HepG2 (cell line): ENCODE data around the gene FAAP100. TPM values are rescaled to one million over a fixed set of nuclear protein-coding genes. Genes with fewer than 3 reads are reported as not detected.

Source experiments
- ATAC-seq: fragments of 200-7000 bp; cut with Tn5 transposase; 3 replicates; pipeline ENCODE4 v1.9.1; 2020; ENCODE audit warnings: mild to moderate bottlenecking, moderate library complexity
- BruUV-seq: library from RNA; stranded (reverse); fragments of 400-500 nt; replicated peaks from 2 replicates; lab custom pipeline; 2021; lab: Mats Ljungman, UMichigan
- CTCF ChIA-PET: fragments of 300-600 bp; formaldehyde crosslinking; extraction: SDS; loops from one replicate; lab custom pipeline; 2021; ENCODE audit warnings: low total read pairs, inconsistent platforms, low intra/inter-chr PET ratio; lab: Yijun Ruan, JAX
- POLR2A ChIA-PET: fragments of 350-600 bp; sonication (Branson Sonifier 250); formaldehyde crosslinking; loops from one replicate; lab custom pipeline; 2020; ENCODE audit warnings: antibody characterized with exemption, inconsistent platforms; lab: Yijun Ruan, JAX
- DNase-seq: peaks from one replicate; pipeline ENCODE4 v3.0.0-alpha.2; 2015; ENCODE audit warnings: low spot score
- FAIRE-seq: peaks from 3 replicates; lab custom pipeline; 2011; peaks lifted over from hg19 to GRCh38; lab: Jason Lieb, UNC
- H2AFZ ChIP-seq: one replicate; pipeline ENCODE4 v1.6.1; 2011; ENCODE audit warnings: low read length, inconsistent platforms
- H3K27ac ChIP-seq: fragments of 300-600 bp; 3 replicates; pipeline ENCODE4 v1.8.0; 2011; ENCODE audit warnings: mixed run types, mild to moderate bottlenecking, mixed read lengths, low read length, inconsistent platforms; ENCODE audit not compliant: insufficient read depth; ENCODE audit errors: extremely low read length
- H3K27me3 ChIP-seq, 2 experiments: fragments of 200-600 bp in 1 of 2; 2 replicates in 1 of 2; 3 replicates in 1 of 2; pipeline versions ENCODE4 v1.6.0 to v1.8.0; 2011; ENCODE audit warnings: low read length in 2 of 2, mild to moderate bottlenecking in 2 of 2, moderate library complexity in 2 of 2, inconsistent platforms in 1 of 2; ENCODE audit not compliant: insufficient read depth in 2 of 2, control insufficient read depth in 1 of 2
- H3K36me3 ChIP-seq, 2 experiments: fragments of 200-600 bp in 1 of 2; replicated peaks in 1 of 2; 2 replicates in 1 of 2; 3 replicates in 1 of 2; pipeline versions ENCODE4 v1.5.1 to v1.8.0; 2011; ENCODE audit warnings: low read length in 2 of 2, inconsistent platforms in 1 of 2; ENCODE audit not compliant: insufficient read depth in 2 of 2, control insufficient read depth in 1 of 2
- H3K4me1 ChIP-seq: 2 replicates; pipeline ENCODE4 v1.5.1; 2012; ENCODE audit warnings: low read length, inconsistent platforms; ENCODE audit not compliant: insufficient read depth
- H3K4me2 ChIP-seq: 2 replicates; pipeline ENCODE4 v1.6.0; 2011; ENCODE audit warnings: low read depth, low read length, inconsistent platforms
- H3K4me3 ChIP-seq, 3 experiments: fragments of 200-600 bp in 1 of 3; sonication (generic), shearing (Covaris generic) in 1 of 3; replicated peaks in 1 of 3; 2 replicates each; pipeline ENCODE4 v1.5.1; 2011 to 2016; ENCODE audit warnings: low read length in 3 of 3, inconsistent platforms in 2 of 3, low read depth in 2 of 3, mild to moderate bottlenecking in 2 of 3, control low read depth in 1 of 3, mixed read lengths in 1 of 3; ENCODE audit not compliant: insufficient read depth in 1 of 3
- H3K79me2 ChIP-seq: one replicate; pipeline ENCODE4 v1.6.1; 2011; ENCODE audit warnings: low read length, inconsistent platforms; ENCODE audit not compliant: insufficient read depth
- H3K9ac ChIP-seq: 2 replicates; pipeline ENCODE4 v1.6.0; 2011; ENCODE audit warnings: mild to moderate bottlenecking, low read depth, low read length, inconsistent platforms; ENCODE audit not compliant: insufficient read depth
- H3K9me3 ChIP-seq: 2 replicates; pipeline ENCODE4 v1.5.1; 2012; ENCODE audit warnings: mild to moderate bottlenecking, low read length
- H4K20me1 ChIP-seq: 2 replicates; pipeline ENCODE4 v1.6.0; 2011; ENCODE audit warnings: inconsistent platforms, mild to moderate bottlenecking, low read length, moderate library complexity; ENCODE audit not compliant: insufficient read depth
- ATF7-NPFF ChIP-seq: sonication (generic); formaldehyde crosslinking; IDR thresholded peaks from 2 replicates; pipeline ENCODE4 v1.8.1; 2023; ENCODE audit warnings: mild to moderate bottlenecking, low read depth, missing genetic modification reagents, moderate library complexity
- HOXA9 ChIP-seq: sonication (generic); formaldehyde crosslinking; IDR thresholded peaks from 2 replicates; pipeline ENCODE4 v1.8.1; 2022; ENCODE audit warnings: missing genetic modification reagents, mild to moderate bottlenecking, moderate library complexity, borderline replicate concordance
- JARID2 ChIP-seq: sonication (generic); formaldehyde crosslinking; IDR thresholded peaks from 2 replicates; pipeline ENCODE4 v1.8.1; 2023; ENCODE audit warnings: missing genetic modification reagents, inconsistent platforms; ENCODE audit not compliant: insufficient replicate concordance
- MAX ChIP-seq: IDR thresholded peaks from 2 replicates; pipeline ENCODE4 v1.6.1; 2012; ENCODE audit warnings: inconsistent platforms
- POLR2G ChIP-seq: fragments of 200-400 bp; formaldehyde crosslinking; IDR thresholded peaks from 2 replicates; pipeline ENCODE4 v1.6.1; 2018; ENCODE audit warnings: mild to moderate bottlenecking, low read depth, low read length, moderate library complexity
- SETDB1 ChIP-seq: sonication (generic); formaldehyde crosslinking; IDR thresholded peaks from 2 replicates; pipeline ENCODE4 v1.5.1; 2020; ENCODE audit warnings: missing genetic modification reagents, mild to moderate bottlenecking, borderline replicate concordance
- TBP ChIP-seq: sonication (generic); formaldehyde crosslinking; IDR thresholded peaks from 2 replicates; pipeline ENCODE4 v1.5.0; 2020; ENCODE audit warnings: missing genetic modification reagents
- TMF1 ChIP-seq: sonication (generic); formaldehyde crosslinking; IDR thresholded peaks from 2 replicates; pipeline ENCODE4 v1.8.1; 2022; ENCODE audit warnings: low read depth, missing genetic modification reagents
- TSC22D2 ChIP-seq: sonication (generic); formaldehyde crosslinking; IDR thresholded peaks from 2 replicates; pipeline ENCODE4 v1.5.1; 2020; ENCODE audit warnings: missing genetic modification reagents, mild to moderate bottlenecking, borderline replicate concordance
- ZBTB44 ChIP-seq: sonication (generic); formaldehyde crosslinking; IDR thresholded peaks from 2 replicates; pipeline ENCODE4 v1.4.0; 2020; ENCODE audit warnings: missing genetic modification reagents
- ZNF253 ChIP-seq: sonication (generic); formaldehyde crosslinking; IDR thresholded peaks from 2 replicates; pipeline ENCODE4 v1.8.0; 2022; ENCODE audit warnings: mild to moderate bottlenecking, missing genetic modification reagents, borderline replicate concordance
- ZSCAN25 ChIP-seq: sonication (generic); formaldehyde crosslinking; IDR thresholded peaks from 2 replicates; pipeline ENCODE4 v1.8.0; 2022; ENCODE audit warnings: mild to moderate bottlenecking, missing genetic modification reagents
- WGBS: methylation state at CpG from one replicate; pipeline ENCODE4 v1.1.6; 2017; ENCODE audit warnings: low lambda C conversion rate; 5-methylcytosine and 5-hydroxymethylcytosine counted together
- in situ Hi-C: cut with HindIII; loops from 2 replicates; pipeline ENCODE4 v1.10.0; 2017; ENCODE audit warnings: low pct_unique_long_range_greater_than_20kb; ENCODE audit not compliant: extremely low pct_ligation_motif_present
- intact Hi-C: fragments of 100-400 bp; cut with micrococcal nuclease; formaldehyde crosslinking; loops from one replicate; pipeline ENCODE4 v1.10.0; 2022; ENCODE audit not compliant: unreplicated experiment
- polyA plus RNA-seq, 8 experiments: library from polyadenylated mRNA; depleted of rRNA in 3 of 8; stranded (reverse) in 7 of 8; unstranded in 1 of 8; fragments of >200 nt; fragmentation: Illumina TruSeq in 4 of 8; extraction: Trizol in 4 of 8; gene quantifications; 2 replicates each; pipeline versions ENCODE4 v1.2.1 to v1.2.3, GENCODE V29; 2011 to 2016; ENCODE audit warnings: low read depth in 4 of 8, missing spikeins in 1 of 8, mixed read lengths in 1 of 8; ENCODE audit not compliant: insufficient read depth in 1 of 8
- total RNA-seq, 5 experiments: library from RNA; depleted of rRNA; stranded (reverse); fragments of >200 nt; fragmentation: Illumina TruSeq; extraction: Trizol; gene quantifications; 2 replicates each; pipeline ENCODE4 v1.2.3, GENCODE V29; 2016; ENCODE audit warnings: low read depth in 1 of 5
- TF ChIP-seq, protein P1 (sequence below): sonication (generic); formaldehyde crosslinking; IDR thresholded peaks from 2 replicates; pipeline ENCODE4 v1.5.0; 2020; ENCODE audit warnings: mild to moderate bottlenecking, missing genetic modification reagents, moderate library complexity
- TF ChIP-seq, protein P2 (sequence below): IDR thresholded peaks from 2 replicates; pipeline ENCODE4 v1.6.1; 2016; ENCODE audit warnings: missing biosample characterization, missing genetic modification reagents, low read depth
- TF ChIP-seq, protein P3 (sequence below): sonication (generic); formaldehyde crosslinking; conservative IDR thresholded peaks from 2 replicates; pipeline ENCODE4 v1.4.0; 2020; ENCODE audit warnings: missing genetic modification reagents
- TF ChIP-seq, protein P4 (sequence below): sonication (generic); formaldehyde crosslinking; IDR thresholded peaks from 2 replicates; pipeline ENCODE4 v1.4.0; 2020; ENCODE audit warnings: missing genetic modification reagents

The FAAP100 gene
- total and polyA plus RNA-seq, 2 of the 13 experiments (the other 11 are each of a cell fraction or from before 2014, with no cell fraction given), result 7.6 to 20.8 TPM

DNA sequence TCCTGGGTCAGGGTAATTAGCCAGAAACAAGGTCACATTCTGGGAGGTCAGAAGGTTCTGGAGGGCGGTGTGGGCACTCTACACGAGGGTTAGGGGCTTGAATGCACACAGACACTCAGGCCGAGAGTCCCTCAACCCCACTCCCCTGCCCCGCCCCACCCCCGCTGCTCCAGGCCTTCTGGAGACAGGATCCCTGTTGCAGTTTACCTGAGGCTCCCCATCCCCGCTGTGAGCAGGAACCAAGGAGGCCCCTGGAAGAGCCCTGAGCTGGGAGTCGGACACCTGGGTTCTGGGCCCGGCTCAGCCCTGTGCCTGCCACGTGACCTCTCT lies 35.2 kb downstream of the FAAP100 start:
- ChIA-PET CTCF (no interaction called here), POLR2A (interaction anchor here (1.7 kb wide), 1 partner anchor 9 kb away, joined by 3 read pairs; no protein-coding TSS in a partner anchor)
- ATAC-seq, result no peak
- peaks cover 45% of the 10 kb centered on the region for H3K4me1 ChIP-seq
- peaks cover 0 to 2% of the 10 kb centered on the region in 2 experiments; a peak in 1 of 5 replicates for H3K36me3 ChIP-seq
- H3K9me3 ChIP-seq, result no peaks in the 10 kb centered on the region
- FAIRE-seq, result no peak
- no peak overlapping the region for H2AFZ ChIP-seq
- no peak overlapping the region for H3K4me3 ChIP-seq
- H3K4me2 ChIP-seq, result no peak overlapping the region
- no TSS peak for BruUV-seq
- in situ Hi-C loops, result no loop called here
- intact Hi-C loops, result loop anchor here (10.0 kb wide), 1 partner anchor 122 kb away; the partner anchor contains the start of gene BAHCC1
- H3K79me2 ChIP-seq, result peaks cover 6% of the 10 kb centered on the region
- WGBS, result 89% methylated on average over 8 of the region's 9 CpGs
- no peak overlapping the region for H3K9ac ChIP-seq
- H3K27me3 ChIP-seq, result peaks cover 0 to 21% of the 10 kb centered on the region in 2 experiments; a peak in 3 of 5 replicates
- H3K27ac ChIP-seq, result no peak overlapping the region
- no peak for DNase-seq
- H4K20me1 ChIP-seq, result peaks cover 4% of the 10 kb centered on the region; the same call in 1 of the 2 replicates
- TF ChIP-seq, protein P1, sequence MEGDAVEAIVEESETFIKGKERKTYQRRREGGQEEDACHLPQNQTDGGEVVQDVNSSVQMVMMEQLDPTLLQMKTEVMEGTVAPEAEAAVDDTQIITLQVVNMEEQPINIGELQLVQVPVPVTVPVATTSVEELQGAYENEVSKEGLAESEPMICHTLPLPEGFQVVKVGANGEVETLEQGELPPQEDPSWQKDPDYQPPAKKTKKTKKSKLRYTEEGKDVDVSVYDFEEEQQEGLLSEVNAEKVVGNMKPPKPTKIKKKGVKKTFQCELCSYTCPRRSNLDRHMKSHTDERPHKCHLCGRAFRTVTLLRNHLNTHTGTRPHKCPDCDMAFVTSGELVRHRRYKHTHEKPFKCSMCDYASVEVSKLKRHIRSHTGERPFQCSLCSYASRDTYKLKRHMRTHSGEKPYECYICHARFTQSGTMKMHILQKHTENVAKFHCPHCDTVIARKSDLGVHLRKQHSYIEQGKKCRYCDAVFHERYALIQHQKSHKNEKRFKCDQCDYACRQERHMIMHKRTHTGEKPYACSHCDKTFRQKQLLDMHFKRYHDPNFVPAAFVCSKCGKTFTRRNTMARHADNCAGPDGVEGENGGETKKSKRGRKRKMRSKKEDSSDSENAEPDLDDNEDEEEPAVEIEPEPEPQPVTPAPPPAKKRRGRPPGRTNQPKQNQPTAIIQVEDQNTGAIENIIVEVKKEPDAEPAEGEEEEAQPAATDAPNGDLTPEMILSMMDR (CRISPR knock-in tag), result no peak
- TF ChIP-seq TSC22D2 (CRISPR knock-in tag) (no peak), TBP (CRISPR knock-in tag) (no peak), HOXA9 (CRISPR knock-in tag) (no peak), ZBTB44 (CRISPR knock-in tag) (no peak), SETDB1 (no peak), ZSCAN25 (no peak), POLR2G (no peak), JARID2 (no peak), TMF1 (CRISPR knock-in tag) (no peak), ATF7-NPFF (CRISPR knock-in tag) (no peak), MAX (no peak), ZNF253 (CRISPR knock-in tag) (no peak)
- TF ChIP-seq, protein P2, sequence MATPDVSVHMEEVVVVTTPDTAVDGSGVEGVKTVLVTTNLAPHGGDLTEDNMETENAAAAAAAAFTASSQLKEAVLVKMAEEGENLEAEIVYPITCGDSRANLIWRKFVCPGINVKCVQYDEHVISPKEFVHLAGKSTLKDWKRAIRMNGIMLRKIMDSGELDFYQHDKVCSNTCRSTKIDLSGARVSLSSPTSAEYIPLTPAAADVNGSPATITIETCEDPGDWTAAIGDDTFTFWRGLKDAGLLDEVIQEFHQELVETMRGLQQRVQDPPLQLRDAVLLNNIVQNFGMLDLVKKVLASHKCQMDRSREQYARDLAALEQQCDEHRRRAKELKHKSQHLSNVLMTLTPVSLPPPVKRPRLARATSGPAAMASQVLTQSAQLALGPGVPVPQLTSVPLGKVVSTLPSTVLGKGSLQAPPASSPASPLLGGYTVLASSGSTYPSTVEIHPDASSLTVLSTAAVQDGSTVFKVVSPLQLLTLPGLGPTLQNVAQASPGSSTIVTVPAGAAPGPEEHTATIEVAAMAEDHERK (CRISPR knock-in tag), result no peak
- TF ChIP-seq, protein P3, sequence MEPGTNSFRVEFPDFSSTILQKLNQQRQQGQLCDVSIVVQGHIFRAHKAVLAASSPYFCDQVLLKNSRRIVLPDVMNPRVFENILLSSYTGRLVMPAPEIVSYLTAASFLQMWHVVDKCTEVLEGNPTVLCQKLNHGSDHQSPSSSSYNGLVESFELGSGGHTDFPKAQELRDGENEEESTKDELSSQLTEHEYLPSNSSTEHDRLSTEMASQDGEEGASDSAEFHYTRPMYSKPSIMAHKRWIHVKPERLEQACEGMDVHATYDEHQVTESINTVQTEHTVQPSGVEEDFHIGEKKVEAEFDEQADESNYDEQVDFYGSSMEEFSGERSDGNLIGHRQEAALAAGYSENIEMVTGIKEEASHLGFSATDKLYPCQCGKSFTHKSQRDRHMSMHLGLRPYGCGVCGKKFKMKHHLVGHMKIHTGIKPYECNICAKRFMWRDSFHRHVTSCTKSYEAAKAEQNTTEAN (CRISPR knock-in tag), result no peak
- TF ChIP-seq, protein P4, sequence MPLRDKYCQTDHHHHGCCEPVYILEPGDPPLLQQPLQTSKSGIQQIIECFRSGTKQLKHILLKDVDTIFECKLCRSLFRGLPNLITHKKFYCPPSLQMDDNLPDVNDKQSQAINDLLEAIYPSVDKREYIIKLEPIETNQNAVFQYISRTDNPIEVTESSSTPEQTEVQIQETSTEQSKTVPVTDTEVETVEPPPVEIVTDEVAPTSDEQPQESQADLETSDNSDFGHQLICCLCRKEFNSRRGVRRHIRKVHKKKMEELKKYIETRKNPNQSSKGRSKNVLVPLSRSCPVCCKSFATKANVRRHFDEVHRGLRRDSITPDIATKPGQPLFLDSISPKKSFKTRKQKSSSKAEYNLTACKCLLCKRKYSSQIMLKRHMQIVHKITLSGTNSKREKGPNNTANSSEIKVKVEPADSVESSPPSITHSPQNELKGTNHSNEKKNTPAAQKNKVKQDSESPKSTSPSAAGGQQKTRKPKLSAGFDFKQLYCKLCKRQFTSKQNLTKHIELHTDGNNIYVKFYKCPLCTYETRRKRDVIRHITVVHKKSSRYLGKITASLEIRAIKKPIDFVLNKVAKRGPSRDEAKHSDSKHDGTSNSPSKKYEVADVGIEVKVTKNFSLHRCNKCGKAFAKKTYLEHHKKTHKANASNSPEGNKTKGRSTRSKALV (CRISPR knock-in tag), result no peak
